Tibial nerve (tissue), 4 donors: ENCODE measurements around the gene CLPX.

Experiments used
- EP300 ChIP-seq, 2 donors: sonication (generic); formaldehyde crosslinking; IDR thresholded peaks; one replicate each; pipeline ENCODE4 v1.6.1; 2017; ENCODE audit warnings: antibody characterized with exemption in 2 of 2, mild to moderate bottlenecking in 1 of 2
- POLR2A ChIP-seq, 2 donors: fragments of 450-650 bp; IDR thresholded peaks; one replicate each; pipeline ENCODE4 v1.6.1; 2017; ENCODE audit warnings: antibody characterized with exemption in 2 of 2, mild to moderate bottlenecking in 2 of 2, moderate library complexity in 2 of 2
- TF ChIP-seq, protein P1 (sequence below), 5 experiments: fragments of 200-600 bp in 3 of 5; fragments of 450-650 bp in 2 of 5; sonication (generic) in 3 of 5; IDR thresholded peaks; one replicate each; pipeline ENCODE4 v1.5.1; 2016 to 2019; ENCODE audit warnings: antibody characterized with exemption in 5 of 5, mild to moderate bottlenecking in 3 of 5, moderate library complexity in 2 of 5

DNA sequence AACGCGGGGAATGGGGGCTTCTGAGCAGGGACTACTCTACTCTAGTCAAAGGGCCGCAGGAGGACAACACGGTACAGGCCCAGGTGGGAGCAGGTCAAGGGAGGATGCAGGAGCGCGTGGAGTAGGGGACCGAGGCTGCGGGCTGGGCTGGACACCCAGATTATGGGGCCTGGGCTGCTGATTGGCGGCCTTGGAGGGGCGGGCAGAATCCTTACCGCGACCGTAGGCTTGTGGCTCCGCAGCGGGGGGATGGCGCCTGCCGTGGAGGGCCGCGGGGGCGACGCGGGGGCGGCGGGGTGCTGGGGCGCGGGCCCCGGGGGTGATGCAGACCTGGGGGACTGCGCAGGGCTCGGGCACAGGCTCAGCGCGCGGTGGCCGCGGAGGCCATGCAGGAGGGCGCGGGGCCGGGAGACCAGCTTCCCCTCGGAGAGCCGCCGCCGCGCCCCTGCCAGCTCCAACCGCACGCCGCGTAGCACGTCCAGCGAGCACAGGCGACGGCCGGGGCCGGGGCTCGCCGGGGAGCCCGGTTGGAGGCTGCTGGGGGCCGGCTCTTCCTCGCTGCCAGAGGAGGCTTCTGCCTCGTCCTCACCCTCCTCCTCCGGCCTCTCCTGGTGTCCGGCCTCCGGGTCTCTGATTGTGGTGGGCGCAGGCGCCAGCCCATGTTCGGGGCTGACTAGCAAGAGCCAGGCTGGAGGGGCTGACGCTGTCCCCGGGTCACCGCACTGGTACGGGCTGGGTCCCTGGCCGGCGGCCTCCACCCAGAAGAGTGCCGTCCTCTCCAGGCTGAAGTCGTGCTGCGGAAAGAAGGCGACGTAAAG, 83.0 kb downstream of the CLPX start:
- TF ChIP-seq, protein P1, sequence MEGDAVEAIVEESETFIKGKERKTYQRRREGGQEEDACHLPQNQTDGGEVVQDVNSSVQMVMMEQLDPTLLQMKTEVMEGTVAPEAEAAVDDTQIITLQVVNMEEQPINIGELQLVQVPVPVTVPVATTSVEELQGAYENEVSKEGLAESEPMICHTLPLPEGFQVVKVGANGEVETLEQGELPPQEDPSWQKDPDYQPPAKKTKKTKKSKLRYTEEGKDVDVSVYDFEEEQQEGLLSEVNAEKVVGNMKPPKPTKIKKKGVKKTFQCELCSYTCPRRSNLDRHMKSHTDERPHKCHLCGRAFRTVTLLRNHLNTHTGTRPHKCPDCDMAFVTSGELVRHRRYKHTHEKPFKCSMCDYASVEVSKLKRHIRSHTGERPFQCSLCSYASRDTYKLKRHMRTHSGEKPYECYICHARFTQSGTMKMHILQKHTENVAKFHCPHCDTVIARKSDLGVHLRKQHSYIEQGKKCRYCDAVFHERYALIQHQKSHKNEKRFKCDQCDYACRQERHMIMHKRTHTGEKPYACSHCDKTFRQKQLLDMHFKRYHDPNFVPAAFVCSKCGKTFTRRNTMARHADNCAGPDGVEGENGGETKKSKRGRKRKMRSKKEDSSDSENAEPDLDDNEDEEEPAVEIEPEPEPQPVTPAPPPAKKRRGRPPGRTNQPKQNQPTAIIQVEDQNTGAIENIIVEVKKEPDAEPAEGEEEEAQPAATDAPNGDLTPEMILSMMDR (IDR thresholded peaks at IDR 0.05) = peak in 1 of 5 experiments; percentile 3
- TF ChIP-seq POLR2A (IDR thresholded peaks at IDR 0.05) (no peak), EP300 (IDR thresholded peaks at IDR 0.05) (no peak)
